NCI-H748 treated with DMSO at 0.1 percent for 48 hours (cell line): ENCODE data around the gene TAF3.
A peak's percentile ranks its signal among the peaks of the same experiment; 100 is the strongest.

ENCODE experiments used
- DNase-seq: peaks from one replicate; lab custom pipeline; 2025; lab: John Stamatoyannopoulos, UW

The TAF3 gene

DNA sequence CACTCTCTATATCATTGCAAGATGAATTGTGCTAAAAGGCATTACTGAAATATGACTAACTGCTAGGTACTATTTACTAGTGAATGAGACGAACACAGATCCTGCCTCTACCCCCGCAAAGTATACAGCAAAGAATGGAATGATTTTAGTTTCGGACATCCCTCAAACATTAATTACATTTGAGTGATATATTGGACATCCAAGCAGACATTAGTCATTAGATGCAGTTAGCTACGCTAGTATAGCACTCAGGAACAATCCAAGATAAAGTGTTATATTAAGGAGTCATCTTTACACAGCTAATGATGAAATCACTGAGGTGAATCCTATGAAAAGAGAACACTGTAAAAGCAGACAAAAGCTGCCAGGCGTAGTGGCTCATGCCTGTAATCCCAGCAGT, 7.3 kb upstream of the TAF3 start:
- no peak for DNase-seq

DNA sequence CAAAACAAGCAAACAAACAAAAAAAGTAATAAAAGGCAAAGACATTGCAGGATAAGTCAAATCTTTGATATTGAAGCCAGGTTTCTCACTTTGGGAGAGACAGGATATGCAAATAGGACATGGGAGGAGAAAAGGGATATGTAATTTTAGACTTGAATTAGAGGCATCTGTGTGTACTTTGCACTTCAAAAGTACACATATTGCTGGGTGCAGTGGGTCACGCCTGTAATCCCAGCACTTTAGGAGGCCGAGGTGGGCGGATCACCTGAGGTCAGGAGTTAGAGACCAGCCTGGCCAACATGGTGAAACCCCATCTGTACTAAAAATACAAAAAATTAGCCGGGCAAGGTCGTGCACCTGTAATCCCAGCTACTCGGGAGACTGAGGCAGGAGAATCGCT, 6.6 kb upstream of the TAF3 start:
- peak; percentile 7 for DNase-seq

DNA sequence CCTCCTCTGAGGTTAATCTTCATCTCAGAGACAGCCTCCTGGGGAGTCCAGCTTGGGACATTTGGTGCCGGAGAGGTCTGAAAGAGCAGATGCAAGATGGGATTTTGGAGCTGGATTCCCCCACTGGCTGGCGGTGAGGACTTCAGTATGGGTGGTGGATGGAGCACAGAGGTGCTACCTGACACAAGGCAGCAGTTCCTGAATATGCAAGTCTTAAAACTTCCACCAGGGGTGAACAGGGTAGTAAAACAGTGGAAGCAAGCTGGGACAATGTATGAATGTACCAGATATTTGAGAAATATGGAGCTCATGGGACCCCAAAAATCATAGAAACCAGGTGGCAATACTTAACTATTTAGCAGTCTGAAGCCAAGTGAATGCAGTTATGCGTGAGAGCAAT, 4.8 kb upstream of the TAF3 start:
- no peak for DNase-seq

DNA sequence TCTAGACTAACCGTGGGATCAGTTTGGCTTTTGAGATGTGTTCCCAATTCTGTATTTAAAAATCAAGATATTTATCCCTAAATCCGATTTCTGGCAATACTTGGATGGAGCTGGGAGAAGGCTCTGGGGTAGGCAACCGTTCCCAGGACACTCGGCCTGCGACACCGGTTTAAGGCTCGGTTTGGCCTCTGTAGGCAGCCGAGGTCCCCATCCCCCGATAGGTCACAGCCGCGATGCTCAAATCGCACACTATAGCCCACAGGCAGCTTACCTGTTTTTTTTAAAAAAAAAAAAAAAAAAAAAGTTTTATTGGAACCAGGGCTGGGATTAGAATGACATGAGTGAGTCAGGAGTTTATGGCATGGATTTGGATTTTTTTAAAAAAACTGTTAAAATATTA, 729 bp upstream of the TAF3 start:
- no peak for DNase-seq

DNA sequence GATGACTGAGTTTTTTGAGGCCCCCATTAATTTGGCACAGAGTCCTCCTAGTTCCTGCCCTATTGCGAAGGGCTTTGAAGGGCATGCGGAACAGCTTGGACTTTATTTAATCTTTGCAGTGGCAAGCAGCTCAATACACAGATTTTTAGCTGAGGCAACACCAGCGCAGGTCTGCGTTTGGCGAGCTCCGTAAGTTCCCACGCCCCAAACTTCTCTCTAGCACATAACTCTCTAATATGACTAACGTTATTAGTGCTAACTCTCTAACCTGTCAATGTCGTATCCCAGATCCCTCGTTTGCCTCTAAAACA, 366 bp upstream of the TAF3 start:
- DNase-seq = no peak

DNA sequence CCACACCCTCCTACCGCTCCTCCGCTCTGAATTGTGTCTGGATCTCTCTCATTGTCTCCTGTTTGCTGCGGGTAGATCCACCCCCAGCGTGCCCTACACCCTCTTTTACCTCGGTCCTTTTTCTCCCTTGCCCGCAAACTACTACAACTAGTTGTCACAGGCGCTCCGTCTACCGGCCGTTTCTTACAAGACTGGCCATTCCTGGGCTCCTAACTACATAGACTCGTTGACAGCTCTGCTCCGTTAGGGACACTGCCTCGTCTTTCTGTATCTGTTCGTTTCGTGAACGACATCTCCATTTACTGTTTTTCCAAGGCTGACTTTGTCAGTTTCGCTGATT, 786 bp downstream of the TAF3 start:
- DNase-seq = no peak

DNA sequence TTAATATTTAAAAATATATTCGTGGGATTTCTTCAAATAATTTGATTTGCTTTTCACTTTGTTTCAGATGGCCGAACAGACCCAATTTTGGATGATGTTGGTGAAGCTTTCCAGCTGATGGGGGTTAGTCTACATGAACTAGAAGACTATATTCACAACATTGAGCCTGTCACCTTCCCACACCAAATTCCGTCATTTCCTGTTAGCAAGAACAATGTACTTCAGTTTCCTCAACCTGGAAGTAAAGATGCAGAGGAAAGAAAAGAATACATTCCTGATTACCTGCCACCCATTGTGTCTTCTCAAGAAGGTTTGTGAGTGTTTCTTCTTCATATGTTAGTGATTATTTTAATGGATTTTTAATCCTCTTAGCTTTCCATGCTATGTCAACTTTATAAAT, 5.9 kb downstream of the TAF3 start:
- DNase-seq = no peak

DNA sequence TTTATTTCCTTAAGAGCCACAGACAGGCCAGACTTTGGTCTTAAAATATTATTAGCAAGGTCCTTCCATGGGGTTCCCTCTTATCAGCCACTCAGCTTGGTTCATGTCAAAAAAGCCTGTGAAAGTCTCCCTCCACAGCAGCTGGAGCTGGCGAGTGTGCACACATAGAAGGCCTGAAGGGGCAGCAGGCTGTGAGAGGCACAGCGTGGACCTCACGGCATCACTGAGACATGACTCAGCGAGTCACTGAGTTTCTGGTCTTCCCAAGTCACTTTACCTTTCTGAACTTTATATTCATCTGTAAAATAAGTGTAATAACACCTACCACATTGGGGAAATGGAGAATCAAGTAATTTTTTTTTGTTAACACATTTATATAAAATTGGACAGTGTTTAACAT, 8.7 kb downstream of the TAF3 start:
- no peak for DNase-seq

DNA sequence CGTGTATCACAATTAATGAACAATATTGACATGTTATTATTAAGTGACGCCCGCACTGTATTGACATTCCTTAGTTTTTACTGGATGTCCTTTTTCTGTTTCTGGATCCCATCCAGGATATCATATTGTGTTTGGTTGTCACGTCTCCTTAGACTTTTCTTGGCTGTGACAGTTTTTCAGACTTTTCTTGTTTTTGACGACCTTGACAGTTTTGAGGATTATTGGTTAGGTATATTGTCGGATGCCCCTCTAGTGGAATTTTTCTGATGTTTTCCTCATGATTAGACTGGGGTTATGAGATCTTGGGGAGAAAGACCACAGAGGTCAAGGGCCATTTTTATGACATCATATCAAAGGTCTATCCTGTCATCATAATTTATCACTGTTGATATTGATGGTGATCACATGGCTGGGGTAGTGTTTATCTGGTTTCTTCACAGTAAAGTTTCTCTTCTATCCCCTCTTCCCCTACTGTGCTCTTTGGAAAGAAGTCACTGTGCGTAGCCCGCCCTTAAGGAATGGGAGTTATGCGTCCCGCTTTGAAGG, 11.1 kb downstream of the TAF3 start:
- no peak for DNase-seq

DNA sequence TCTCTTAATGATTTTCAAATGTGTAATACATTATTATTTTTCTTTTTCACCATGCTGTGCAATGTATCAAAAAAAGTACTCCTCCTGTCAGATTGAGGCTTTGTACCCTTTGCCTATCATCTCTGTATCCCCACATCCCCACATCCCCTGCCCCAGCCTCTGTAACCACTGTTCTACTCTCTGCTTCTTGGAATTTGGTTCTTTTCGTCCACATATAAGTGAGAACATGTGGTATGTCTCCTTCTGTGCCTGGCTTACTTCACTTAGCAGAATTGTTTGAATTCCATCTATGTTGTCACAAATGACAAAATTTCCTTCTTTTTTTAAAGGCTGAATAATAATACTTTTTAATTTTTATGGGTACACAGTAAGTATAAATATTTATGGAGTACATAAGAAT, 13.8 kb downstream of the TAF3 start:
- DNase-seq = no peak

DNA sequence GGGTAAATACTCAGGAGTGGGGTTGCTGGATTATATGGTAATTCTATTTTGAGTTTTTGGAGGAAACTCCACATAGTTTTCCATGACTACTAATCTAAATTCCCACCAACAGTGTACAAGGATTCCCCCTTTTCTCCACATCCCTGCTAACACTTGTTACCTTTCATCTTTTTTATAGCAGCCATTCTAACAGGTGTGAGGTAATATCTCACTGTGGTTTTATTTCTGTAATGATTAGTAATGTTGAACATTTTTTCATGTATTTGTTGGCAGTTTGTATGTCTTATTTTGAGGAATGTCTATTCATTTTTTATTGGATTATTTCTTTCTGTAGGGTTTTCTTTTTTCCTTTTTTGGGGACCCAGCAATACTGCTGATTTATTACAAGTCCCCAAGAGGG, 14.9 kb downstream of the TAF3 start:
- DNase-seq = no peak

DNA sequence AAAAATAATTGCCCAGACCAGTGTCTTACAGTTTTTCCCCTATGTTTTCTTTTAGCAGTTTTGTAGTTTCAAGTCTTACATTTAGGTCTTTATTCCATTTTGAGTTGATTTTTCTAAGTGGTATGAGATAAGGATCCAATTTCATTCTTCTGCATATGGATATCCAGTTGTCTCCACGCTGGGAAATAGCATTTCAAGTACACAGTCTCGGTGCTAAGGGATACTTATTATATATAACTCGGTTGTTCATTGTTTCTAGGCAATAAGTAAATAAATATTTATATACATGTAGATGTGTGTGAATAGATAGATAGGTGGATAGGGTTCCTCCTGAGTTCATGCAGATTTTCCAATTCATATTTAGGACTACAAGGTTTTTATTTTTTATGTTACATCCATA, 16.0 kb downstream of the TAF3 start:
- no peak for DNase-seq

DNA sequence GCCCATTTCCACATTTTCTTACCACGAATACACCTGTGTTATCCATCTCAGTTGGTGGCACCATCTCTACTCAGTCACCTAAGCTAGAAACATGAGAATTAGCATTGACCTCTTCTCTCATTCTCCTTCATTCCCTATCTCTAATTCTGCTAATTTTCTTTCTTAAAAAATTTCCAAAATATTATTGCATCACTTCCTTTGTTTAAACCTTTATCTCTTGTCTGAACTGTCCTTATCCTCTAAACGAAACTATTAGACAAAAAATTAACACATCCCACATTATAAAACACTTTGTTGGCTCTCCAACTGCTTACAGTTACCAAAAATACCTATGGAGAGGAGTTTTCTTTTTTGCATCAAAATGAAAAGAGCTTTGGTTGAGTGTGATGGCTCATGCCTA, 18.3 kb downstream of the TAF3 start:
- no peak for DNase-seq

DNA sequence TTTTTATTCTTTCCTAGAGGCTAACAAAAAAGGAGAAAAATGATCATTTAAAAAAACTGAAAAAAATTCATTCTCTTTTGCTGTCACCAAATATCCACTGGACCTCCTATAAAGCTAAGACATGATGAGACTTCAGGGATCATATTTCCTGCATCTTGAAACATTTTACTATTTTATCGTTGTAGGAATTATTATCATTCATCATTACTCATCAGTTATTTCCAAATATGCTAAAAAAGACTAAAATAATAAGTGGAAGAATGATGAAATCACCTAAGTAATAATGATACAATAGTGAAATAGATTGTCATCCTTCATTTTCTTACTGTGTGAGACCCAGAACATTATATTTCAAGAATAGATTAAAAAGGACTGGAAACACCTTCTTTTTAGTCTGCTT, 28.3 kb downstream of the TAF3 start:
- no peak for DNase-seq

DNA sequence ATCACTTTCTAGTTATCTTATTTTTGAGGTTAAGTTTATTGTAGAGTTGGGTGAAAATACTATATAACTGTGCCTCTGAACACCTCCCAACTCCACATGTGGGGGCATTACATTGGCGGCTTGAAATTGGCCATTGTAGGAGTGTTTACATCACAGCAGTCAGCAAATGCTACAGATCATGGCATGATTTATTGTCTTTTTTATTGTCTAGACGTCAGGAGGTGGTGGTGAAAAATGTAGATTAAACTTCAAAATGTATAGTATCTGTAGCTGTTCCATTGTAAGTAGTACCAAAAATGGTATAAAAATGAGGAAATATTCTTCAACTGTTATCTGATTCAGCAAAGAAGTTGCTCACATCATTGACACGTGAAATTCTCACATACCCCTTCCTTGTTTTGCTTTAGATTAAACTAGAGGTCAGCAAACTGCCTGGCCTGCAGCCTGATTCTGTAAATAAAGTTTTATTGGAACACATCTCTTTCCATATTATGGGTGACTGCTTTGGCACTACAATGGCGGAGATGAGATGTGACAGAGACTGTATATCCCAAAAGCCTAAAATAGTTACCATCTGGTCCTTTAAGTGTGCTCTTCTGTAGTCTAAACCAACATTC, 35.0 kb downstream of the TAF3 start:
- no peak for DNase-seq

DNA sequence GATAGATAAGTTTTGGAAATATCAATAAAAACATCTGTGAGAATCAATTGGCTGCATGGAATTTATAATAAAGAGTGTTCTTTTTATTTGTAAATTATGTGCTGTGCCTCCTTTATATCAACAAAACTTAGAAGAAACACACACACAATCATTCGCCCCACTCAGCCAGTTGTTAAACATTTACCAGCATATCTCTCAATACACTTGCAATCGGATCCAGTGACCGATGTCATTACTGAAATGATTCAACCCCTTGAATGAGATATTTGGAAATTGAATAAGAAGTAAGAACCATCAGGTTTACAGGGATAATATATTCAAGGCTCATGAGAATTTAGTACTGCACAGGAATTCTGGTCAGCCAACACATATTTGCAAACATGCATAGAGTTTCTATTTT, 35.6 kb downstream of the TAF3 start:
- DNase-seq = no peak

DNA sequence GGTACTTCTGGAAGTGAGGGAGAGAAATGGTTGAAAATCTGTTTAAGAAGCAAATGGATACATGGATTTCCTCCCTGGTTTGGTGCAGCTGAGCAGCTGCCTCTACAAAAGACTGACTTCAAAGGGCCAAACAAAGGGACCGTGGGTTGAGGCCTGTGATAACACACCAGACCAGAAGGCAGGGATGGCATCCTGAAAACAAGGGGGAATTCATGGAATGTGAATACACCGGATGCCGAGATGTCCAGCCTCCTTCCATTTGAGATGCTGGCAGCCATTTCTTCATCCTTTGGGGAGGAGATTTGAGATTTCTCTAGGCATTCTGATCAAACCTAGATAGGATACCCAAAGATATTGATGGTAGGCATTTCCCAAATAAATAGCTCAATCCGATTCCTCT, 36.9 kb downstream of the TAF3 start:
- DNase-seq = no peak

DNA sequence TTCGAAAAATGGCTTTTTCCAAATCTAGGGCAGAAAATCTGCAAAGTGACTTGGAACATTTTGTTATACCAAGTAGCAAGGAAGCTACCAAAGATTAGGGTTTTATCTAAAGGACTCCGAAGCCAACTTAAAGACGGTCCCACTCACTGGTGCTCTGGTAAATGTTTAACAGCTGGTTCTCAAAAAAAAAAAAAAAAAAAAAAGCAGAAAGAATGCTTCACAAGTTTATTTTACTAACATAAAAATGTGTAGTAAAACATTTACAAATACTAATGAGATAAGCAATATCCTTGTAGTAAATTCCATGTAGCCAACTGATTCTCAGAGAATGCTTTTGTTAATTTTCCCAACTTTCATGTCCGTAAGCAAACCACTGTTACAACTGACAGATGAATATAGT, 38.4 kb downstream of the TAF3 start:
- no peak for DNase-seq

DNA sequence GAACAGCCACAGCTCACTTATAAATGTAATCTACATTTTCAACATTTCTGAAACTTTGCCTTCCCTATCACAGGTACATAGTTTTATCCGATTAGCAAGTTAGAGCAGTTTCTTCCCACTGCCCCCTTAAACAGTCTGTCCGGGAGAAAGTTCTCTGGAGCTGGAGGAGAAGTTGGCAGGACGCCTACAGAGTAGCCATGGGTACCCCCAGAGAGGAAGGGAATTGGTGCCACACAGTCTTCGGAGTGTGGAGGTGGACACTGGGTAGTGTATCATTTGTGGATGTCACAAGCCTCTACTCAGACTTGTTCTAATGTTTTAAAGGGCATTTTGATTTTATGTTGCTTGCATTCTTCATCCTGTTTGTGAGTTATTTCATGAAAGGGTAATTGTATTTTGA, 39.0 kb downstream of the TAF3 start:
- no peak for DNase-seq

DNA sequence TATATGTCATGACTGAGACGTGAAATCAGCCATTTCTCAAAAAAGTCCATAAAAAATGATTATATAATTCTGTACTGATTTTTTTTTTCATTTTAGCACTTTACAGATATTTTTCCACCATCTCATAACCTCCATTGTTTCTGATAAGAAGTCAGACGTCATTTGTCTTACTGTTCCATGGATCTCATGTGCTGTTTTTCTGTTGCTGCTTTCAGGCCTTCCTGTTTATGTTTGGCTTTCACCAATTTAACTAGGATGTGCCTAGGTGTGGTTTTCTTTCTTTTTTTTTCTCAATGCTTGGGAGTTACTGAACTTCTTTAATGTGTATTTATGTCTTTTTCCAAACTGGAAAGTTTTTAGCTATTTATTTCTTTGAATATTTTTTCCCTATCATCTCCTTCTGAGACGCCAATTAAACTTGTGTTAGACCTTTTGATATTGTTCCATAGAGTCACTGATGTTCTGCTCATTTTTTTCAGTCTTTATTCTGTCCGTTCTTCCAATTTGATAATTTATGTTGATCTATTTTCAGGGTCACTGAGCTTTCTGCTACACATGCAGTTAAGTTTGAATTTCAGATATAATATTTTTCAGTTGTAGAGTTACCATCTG, 43.3 kb downstream of the TAF3 start:
- DNase-seq = no peak

DNA sequence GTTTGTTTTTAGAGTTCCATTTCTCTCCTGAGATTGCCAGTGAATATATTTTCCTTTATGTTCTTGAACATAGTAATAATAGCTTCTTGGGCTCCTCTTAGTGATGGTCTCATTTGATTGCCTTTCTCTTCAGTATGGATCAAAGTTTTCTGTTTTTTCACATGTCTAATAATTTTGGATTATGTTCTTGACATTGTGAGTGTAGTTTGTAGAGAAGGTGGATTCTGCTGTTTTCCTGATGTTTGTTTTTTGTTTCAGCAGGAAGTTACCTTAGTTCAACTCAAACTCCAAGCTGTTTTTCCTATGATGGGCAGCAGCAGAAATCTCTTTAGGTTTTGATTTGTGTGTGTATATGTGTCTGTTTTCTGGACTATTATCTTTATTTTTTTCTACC, 43.8 kb downstream of the TAF3 start:
- no peak for DNase-seq

DNA sequence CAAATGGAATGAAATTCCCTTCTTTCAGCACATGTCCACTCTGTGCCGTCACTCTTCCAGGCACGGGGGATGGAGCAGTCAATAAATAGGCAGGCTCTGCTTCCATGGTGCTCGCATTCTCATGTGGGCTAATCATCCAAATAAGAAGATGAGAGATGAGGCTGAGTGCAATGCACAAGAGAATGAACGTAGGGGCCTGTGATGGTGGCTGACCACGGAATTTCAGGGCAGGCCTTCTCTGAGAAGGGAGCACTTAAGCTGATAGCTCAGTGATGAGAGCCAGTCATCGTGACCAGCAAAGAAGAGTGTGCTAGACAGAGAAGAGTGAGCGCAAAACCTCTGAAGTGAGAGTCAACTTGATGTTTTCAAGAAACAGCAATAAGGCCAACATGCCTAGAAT, 47.9 kb downstream of the TAF3 start:
- DNase-seq = no peak

DNA sequence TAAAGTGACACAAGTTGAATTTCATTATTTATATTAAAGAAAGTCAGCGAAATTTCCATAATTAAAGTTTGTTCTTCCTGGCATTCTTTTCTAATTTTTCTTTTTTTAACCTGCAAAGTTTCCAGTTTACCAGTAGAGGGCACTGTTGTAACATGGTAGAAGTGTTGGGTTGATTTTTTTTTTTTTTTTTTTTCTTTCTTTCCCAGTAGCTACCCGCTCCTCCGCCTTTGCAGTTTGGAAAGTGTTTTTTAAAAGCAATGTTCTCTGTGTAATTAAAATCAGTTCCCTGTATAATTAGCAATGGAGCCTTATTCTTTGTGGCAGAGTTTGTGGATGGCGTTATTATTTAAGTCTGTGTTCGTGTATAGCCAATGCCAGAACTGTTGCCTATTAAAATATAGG, 53.7 kb downstream of the TAF3 start:
- DNase-seq = no peak

DNA sequence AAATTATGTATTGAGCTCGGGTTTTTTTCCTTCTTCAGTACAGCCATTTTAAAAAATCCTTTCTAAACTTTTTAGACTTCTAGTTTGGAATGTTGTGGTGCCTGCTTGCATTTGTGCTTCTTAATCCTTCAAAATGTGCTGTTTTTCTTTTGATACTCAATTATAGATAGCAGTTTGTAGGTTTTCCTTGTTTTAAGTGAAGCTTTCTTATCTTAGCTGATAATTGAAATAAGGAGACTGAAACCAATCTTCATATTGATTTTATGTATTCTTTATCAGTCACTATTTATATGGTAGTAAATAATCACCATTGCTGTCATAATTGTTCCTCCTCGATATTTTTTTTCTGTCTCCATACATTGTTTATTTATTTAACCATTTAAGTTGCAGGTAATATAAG, 56.6 kb downstream of the TAF3 start:
- no peak for DNase-seq
